Dedifferentiated amniotic fluid mesenchymal stem cell (primary cell): ENCODE data around the gene PSMD6.

Experiments
- DNase-seq: peaks from one replicate; pipeline ENCODE4 v3.0.0-alpha.2; 2016; ENCODE audit errors: extremely low spot score

Gene PSMD6

DNA sequence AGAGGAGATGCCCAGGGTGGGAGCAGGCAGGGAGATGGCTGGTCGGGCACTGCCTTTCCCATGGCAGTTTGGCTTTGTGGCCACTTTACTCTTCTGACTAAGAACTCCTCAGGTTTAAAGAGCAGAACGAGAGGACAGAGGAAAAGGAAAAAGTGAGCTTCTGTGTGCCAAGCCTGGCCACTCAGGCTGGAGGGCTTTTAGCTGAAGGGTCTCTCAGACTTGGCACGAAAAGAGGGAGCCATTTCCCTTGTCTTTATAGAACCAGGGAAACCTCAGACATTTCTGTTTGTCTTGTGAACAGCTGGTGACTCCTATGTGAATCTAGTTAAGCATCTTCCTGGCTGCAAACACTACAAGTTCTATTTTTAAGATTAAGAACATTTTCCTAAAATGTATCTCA lies 23.3 kb upstream of the PSMD6 start:
- DNase-seq = no peak

DNA sequence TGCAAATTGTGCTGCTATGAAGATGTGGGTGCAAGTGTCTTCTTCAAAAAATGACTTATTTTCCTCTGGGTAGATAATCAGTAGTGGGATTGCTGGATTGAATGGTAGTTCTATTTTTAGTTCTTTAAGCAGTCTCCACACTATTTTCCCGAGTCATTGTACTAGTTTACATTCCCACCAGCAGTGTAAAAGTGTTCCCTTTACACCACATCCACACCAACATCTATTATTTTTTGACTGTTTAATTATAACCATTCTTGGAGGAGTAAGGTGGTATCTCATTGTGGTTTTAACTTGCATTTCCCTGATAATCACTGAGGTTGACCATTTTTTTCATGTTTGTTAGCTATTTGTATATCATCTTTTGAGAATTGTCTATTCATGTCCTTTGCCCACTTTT lies 19.7 kb upstream of the PSMD6 start:
- no peak for DNase-seq

DNA sequence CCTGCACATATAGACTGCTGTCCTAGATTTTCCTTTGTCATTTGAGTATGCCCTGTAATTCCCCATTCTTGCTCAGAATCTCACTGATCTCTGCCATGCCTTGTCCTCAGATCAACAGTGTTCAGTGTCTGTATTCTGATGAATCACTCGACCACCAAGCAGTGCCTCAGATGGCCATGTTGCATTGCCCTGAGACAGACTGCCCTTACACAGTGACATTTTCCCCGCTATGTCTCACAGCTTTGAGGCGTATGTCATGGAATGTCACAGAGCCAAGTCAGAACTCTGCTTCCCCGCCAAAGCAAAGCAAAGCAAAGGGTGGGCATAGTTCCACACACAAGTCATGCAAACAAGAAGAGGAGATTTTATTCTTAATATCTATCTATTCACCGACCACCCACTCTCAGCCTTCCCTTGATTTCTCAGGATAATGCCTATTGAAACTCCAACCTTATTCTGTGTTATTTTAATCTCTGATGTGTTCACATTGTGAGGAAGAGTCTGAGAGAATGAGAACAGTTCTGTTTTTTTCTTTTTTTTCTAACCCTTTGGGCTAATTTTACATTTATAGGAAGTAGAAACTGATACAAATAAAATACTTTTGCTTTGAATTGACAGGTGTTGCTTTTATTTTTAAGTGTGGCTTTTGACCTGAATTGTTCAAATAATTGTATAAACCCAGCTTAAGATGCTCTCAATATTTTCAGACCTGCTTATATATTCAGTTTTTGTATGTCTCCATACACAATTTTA lies 16.9 kb upstream of the PSMD6 start:
- no peak for DNase-seq

DNA sequence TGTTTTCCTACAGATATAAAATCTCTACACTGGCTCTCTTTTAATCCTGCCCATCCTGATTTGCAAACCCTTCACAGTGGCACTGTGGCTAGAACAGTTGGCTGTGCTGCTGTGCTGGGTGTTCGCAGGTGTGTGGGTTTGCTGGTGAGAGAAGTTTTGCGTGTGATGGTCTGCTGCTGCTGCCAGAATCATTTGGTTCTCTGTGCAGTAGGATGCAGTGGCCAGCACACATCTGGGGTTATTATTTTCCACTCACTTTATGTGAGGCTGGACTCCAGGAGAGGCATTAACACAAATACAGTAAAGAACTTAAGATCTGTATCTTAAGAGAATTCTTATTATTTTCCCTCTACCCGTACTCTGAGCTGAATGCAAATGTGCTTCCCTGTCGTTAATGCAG lies 16.0 kb upstream of the PSMD6 start:
- DNase-seq = no peak

DNA sequence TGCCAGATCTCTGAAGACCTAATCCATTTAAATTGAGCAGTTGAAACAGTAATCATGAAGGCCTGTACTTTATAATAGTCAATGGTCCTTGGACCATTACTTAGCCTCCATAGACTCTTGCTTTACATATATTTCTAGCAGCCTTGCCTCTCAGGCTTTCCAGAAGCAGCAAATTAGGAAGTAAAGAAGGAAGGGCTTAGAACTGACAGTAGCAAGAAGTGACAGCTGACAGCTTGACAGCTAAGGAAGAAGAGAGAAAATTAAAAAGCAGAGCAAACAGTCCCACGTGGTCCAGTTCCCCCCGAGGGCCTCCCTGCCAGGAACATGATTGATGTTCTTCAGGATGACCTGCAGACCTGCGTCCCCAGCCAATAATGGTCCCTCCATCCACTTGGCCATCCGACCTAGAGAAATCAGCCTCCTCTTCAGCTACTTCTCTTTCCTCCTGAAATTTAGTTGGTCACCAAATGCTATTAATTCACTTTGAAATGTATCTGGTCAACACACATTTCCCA lies 15.0 kb upstream of the PSMD6 start:
- DNase-seq = no peak

DNA sequence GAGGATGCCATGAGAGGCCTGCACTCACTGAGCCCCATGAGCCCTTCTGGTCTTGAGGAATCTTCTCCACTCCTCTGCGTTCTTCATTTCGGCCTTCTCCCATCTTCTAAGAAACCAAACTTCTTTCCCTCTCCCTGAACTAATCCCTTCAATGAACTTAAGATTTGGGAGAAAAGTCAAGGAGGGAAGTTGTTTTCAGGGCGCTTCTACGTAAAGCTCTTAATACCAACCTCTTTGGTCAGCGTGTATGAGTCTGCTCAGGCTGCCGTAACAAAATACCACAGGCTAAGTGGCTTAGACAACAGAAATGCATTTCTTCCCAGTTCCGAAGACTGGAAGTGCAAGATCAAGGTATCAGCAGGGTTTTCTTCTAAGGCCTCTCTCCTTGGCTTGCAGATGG lies 13.8 kb upstream of the PSMD6 start:
- no peak for DNase-seq

DNA sequence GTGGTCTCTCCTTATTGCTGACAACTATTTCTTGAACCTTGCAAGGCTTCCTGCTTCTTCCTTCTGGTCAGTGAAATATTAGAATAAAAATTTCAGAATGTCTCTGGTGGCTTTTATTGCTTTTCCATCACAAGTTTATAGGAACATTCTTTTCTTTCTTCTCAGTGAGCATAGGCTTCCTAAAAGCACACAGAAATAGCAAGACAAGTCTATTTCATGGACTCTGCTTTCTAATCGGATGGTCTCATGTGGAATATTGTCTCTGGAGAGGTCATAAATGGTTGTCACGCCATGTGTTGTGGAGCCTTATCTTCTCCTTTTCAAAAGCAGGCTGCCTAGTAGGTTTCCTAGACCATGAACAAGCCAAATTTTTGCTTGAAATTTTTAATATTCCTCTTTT lies 9.8 kb upstream of the PSMD6 start:
- DNase-seq = no peak

DNA sequence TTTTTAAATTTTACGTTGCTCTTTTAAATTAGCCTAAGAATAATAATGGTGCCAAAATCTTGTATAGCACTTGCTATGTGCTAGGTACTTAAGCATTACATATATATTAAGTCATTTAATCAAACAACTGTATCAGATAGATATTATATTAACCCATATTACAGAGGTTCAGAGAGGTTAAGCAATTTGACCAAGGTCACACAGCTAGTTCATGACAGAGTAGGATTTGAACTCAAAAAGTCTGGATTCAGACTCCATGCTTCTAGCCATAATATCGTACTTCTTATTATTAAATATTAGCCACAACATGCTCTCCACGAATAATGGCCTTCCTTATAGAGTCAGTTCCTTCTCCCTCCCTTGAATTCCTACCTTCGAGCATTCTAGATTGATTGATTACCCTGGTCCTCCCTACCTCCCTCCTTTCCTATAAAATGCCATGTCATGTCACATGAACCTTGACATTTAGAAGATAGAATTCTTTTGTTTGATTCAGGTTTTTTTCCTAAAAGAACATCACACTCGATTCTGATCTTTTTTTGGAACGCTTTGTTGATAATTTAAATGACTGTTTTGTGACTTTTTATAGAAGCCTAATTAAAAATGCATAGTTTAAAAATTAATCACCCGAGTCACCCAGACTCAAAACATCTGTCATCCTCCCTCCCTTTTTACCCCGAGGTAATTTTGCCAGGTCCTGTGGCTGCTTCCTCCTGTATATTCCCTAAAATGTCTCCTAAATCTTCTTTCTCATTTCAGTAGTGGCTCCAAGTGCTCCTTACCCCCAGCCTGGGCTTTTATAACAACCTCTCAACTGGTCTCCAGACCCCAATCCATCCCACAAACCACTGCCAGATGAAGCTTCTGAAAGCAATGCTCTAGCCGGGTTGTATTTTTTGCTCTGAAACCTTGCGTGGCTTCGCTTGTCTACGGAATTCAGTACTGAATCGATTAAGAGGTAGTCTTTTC lies 8.5 kb upstream of the PSMD6 start:
- no peak for DNase-seq

DNA sequence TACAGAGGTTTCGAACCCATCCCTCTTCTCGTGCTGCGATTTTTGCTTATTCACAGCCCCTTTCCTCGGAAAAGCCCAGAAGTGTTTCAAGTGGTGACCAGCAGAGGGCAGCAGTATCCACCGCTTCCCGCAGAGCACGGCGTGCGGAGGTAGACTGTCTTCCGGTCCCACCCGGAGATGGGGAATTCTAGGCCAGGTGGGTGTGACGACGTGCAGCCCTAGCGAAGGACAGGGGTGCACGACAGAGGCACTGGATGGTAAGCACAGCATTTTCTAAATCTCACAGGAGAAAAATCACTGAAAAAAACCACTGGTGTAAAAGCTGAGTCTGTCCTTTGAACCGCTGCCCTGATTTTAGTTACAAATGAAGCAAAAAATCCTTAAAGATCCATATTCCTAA lies 7.4 kb upstream of the PSMD6 start:
- DNase-seq = peak; percentile 66

DNA sequence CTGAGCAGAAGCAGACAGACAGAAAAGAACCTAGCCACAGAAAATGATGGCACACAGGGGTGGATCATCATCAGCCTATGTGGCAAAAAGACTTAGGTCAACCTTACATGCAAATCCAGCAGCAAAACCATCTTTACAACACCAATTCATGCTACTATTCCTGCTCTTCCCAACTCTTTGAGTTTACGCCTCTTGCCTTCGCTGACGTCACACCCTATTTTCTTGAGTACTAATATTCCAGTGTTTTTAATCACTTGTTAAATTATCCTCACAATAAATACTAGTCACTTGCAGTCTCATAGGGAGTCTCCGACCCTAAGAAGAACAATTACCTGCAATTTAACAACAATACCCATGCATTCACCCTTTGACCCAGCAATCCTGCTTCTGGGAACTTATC lies 6.0 kb upstream of the PSMD6 start:
- no peak for DNase-seq

DNA sequence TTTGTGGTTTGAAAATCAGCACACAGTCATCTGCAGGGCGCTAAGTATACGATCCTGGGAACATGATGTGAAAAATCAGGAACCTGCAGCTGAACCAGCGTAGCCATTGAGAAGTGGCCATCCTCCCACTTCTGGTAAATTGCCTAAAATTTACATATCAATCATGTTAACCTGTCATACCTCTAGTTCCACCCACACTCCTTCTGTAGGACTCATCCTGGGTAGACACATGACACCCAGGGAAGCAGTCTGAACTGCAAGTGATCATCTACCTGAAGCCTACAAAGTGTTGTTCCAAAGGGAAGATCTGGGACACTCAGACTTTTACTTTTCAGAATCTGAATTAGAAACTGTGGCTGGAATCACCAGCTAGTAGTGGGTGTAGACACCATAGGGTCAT lies 5.5 kb upstream of the PSMD6 start:
- DNase-seq = no peak

DNA sequence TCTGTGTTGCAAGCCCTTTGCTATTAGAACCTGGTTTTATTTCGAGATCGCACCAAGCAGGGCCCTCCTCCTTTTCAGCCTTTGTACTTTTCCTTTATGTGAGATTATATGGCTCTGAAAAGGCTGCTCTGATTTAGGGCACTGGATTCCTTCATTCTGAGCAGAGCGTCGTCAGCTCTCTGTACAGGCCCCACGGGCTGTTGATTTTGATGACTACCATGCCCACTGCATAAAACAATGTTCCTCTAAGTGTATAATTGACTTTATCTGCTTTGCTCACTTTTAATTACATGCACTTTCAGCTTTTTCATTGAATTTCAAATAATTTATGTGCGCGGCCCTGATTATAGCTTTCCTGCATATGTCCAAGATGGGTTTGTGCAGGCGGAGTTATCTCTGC lies 4.4 kb upstream of the PSMD6 start:
- DNase-seq = no peak

DNA sequence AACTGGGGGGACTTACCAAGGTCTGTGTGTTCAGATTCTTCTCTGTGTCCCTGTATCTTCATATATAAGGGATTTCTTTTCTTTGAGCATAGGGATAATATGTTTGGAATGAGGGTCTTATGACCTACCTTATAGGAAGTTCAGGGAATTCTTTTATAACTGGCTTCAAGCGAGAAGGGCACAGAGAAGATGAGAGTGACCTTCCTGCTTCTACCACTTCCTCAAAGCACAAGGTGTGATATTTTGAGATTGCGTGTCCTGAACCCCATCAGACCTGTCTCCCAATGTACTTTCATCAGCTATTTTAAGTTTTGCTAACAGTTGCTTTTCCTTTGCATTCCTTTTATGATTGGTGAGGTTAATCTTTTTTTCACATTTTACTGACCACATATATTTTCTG lies 3.1 kb upstream of the PSMD6 start:
- no peak for DNase-seq

DNA sequence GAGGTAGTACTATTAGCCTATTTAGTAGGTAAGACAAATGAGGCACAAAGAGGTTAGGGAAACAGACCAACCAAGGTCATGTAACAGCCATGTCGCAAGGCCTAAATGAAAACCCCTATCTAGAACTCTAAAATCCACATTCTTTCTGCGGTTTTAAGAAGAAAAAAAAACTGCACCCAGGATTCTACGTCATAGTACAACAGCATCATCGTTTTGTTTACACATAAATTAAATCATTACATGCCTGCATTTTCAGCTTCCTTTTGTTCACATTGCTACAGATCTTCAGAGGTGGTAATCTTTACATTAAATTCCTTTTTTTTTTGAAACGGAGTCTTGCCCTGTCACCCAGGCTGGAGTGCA lies 548 bp upstream of the PSMD6 start:
- no peak for DNase-seq

DNA sequence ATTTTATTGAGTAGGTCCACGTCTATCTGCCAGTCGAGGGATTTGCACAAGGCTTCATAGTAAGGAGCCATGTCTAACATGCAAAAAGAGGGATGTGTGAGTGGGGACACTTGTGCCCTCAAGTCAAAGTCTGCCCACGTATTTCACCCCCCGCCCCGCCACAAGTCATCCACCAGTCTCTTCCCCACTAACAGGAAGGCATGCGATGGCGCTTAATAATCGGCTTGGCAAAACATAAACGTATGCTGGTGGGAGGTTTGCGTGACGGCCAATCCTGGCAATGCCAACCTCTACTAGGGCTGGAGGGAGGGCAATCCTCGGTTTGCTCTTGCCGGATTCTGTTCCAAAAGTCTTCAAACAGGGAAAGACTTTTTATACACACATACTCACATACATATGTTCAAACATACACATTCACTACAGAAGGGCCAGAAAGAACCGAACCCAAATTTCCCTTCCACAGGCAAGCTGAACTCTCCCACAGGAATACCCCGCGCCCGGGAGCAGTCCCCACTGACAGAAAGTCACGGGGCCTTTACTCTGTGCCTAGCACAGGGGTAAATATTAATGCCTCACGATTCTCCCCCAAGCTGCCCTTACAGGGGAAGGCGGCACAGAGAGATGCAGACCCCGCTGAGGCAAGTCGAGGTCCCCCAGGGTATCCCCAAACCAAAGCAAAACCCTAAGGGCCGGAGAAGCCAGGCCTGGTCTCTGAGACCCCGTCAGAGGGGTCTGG lies 675 bp downstream of the PSMD6 start:
- no peak for DNase-seq

DNA sequence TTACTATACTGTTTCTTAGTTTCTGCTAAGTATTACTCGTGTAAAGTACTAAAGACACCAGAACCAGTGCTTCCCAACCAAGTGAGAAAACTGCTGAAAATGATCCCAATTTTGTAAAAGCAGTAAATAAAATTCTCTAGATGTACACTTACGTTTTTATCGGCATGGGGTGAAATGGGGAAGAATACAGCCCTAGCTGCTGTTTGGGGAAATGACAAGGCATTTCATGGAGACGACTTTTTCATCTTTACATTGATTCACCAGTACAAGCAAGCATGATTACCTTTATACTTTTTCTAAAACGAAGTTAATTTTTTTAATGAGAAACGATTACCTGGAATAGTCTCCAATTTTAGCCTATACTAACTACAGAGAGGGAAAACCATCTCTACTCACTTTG lies 1.4 kb downstream of the PSMD6 start:
- no peak for DNase-seq

DNA sequence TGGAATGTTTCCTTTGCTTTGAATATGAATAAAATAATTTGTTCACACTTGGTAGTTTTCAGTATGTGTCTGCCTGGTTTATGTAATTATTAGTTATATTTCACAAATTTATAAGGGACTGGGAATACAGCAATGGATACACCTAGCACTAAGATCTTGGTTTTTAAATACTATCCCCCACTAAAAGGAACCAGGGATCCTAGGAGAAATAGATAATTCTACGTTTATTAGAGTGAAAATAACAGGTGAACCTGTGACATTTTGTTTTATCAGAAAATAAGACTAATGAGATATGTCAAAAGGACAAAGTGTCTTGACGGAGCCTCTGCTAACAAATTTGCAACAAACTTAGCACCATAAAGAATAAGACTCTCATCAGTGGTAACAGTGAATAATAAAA lies 3.4 kb downstream of the PSMD6 start:
- DNase-seq = no peak

DNA sequence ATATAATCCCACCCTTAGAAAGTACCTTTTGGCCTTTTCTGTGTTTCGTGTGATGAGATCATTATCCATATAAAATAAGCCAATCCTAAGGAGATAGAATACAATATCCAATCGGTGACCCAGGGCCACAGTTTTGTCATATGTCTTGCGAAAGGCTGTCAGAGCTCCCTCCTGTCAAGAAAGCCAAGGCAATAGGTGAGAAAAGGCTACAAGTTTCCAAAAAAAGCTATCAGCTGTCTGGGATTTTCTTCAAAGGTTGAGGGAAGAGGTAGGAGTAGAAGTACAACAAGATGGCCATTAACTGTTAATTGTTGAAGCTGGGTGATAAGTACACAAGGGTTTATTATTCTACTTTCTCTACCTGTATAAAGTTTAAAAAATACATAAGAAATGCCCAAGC lies 4.0 kb downstream of the PSMD6 start:
- no peak for DNase-seq

DNA sequence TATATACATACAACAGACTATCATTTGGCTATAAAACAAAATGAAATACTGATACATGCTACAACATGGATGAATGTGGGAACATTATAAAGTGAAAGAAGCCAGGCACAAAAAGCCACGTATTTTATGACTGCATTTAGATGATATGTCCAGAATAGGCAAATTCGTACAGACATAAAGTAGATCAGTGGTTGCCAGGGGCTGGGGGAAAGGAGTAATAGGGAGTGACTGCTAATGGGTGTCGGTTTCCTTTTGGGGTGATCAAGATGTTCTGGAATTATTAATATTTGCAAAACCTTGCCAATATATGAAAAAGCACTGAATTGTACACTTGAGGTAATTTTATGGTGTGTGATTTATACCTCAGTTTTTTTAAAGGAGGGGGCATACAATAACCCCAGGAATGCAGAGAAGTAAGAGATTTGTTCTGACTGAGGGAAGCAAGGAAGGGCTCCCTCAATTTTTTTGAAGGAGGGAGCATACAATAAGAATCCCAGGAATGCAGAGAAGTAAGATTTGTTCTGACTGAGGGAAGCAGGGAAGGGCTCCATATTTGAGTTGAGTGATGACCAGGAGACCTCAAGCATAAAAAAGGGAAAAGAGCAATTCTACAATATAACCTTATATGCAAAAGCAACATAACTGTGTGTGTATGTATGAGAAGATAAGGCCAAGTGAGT lies 6.2 kb downstream of the PSMD6 start:
- DNase-seq = no peak

DNA sequence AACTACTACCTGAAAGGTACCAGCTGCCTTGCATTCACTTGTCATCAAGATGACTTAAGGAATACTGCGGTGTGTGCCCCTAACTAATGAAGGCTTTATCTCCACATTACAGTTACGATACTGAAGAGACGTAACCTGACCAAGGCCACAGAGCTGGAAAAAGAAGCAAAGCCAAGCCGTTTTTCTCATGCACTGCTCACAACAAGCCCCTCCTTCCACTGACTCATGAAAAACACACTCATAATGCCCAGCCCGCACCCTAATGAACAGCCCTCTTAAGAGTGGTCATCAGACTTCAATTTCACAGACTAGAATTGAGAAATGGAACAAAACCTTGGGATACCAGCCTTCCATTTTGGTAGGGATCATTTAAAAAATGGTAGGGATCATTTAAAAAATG lies 11.6 kb downstream of the PSMD6 start:
- peak; percentile 52 for DNase-seq

DNA sequence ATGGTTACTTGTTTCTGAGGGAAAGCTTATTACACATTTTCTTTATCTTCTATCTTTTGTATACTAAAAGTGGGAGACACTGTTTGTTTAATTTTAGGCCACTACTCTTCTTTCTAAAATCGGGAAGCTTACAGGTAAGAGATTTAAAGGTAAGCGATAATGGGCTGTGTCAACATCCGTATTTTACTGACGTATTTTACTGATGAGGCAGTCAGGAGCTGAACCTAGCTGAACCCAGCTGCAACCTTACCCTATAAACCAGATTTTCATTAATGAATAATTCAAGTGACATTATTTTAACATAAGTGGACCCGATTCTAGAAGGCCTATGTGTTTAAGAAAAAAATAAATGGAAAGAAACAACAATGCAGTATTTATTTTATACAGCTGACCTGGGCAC lies 13.1 kb downstream of the PSMD6 start:
- DNase-seq = no peak

DNA sequence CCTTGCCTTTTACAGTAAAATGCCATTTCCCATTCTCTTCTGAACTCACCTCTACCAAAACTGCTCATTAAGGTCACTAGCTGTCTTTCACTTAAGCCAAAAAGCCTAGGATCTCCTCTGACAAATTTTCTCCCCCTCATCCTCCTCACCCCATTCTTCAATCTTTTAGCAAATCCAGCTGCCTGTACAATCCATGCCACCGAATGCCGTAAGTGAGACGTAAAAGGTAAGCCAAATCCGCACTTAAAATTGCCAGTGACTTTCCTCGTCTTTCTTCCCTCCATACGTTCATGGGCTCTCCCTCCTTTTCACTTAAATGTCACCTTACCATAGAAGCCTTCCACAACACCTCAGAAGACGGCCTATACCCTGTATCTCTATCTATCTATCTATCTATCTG lies 13.8 kb downstream of the PSMD6 start:
- DNase-seq = no peak
